Loucy (cell line): ENCODE data around the gene YARS2.

Source experiments
- H2AFZ ChIP-seq: fragments of 200-600 bp; sonication (generic); 2 replicates; pipeline ENCODE4 v1.6.0; 2016; ENCODE audit warnings: antibody characterized with exemption, mild to moderate bottlenecking, low read length, moderate library complexity
- H3F3A ChIP-seq: fragments of 200-600 bp; 2 replicates; pipeline ENCODE4 v1.6.0; 2016; ENCODE audit warnings: antibody characterized with exemption, low read depth, mild to moderate bottlenecking
- H3K27me3 ChIP-seq: fragments of 200-600 bp; sonication (generic); 2 replicates; pipeline ENCODE4 v1.6.1; 2014; ENCODE audit warnings: low read length, mild to moderate bottlenecking; ENCODE audit not compliant: insufficient read depth, poor library complexity, severe bottlenecking
- H3K36me3 ChIP-seq: fragments of 200-600 bp; sonication (generic); 2 replicates; pipeline ENCODE4 v1.6.1; 2016; ENCODE audit warnings: low read length; ENCODE audit not compliant: insufficient read depth
- H3K4me1 ChIP-seq: fragments of 200-600 bp; sonication (generic); 2 replicates; pipeline ENCODE4 v1.5.1; 2014; ENCODE audit warnings: low read length, mild to moderate bottlenecking; ENCODE audit not compliant: insufficient read depth, poor library complexity, severe bottlenecking
- H3K4me2 ChIP-seq: fragments of 200-600 bp; sonication (generic); 2 replicates; pipeline ENCODE4 v1.6.0; 2014; ENCODE audit warnings: antibody characterized with exemption, low read length, low read depth, mild to moderate bottlenecking; ENCODE audit not compliant: poor library complexity, severe bottlenecking
- H3K4me3 ChIP-seq: fragments of 200-600 bp; sonication (generic); 2 replicates; pipeline ENCODE4 v1.5.1; 2014; ENCODE audit warnings: low read length, mild to moderate bottlenecking, mixed read lengths; ENCODE audit not compliant: poor library complexity, severe bottlenecking
- H3K79me2 ChIP-seq: fragments of 200-600 bp; sonication (generic); 2 replicates; pipeline ENCODE4 v1.6.1; 2014; ENCODE audit warnings: low read length; ENCODE audit not compliant: insufficient read depth
- H3K9ac ChIP-seq: fragments of 200-600 bp; sonication (generic); 2 replicates; pipeline ENCODE4 v1.6.0; 2014; ENCODE audit warnings: mild to moderate bottlenecking, low read depth, low read length, moderate library complexity; ENCODE audit not compliant: poor library complexity, severe bottlenecking
- H3K9me2 ChIP-seq: fragments of 200-600 bp; sonication (generic); replicated peaks from 2 replicates; pipeline ENCODE4 v1.6.1; 2016; ENCODE audit warnings: low read depth, low read length, mixed read lengths
- H3K9me3 ChIP-seq: fragments of 200-600 bp; sonication (generic); 2 replicates; pipeline ENCODE4 v1.6.1; 2014; ENCODE audit warnings: mild to moderate bottlenecking, antibody characterized with exemption, low read length, low read depth; ENCODE audit not compliant: insufficient read depth
- H4K20me1 ChIP-seq: fragments of 200-600 bp; sonication (generic); 2 replicates; pipeline ENCODE4 v1.6.0; 2014; ENCODE audit warnings: antibody characterized with exemption, low read length, mild to moderate bottlenecking; ENCODE audit not compliant: insufficient read depth, poor library complexity, severe bottlenecking
- EZH2phosphoT487 ChIP-seq: fragments of 200-600 bp; IDR thresholded peaks from 2 replicates; pipeline ENCODE4 v1.6.1; 2018; ENCODE audit warnings: antibody characterized with exemption, mild to moderate bottlenecking, moderate library complexity, borderline replicate concordance
- TF ChIP-seq, protein P1 (sequence below): fragments of 200-600 bp; sonication (generic); conservative IDR thresholded peaks from 2 replicates; pipeline ENCODE4 v1.5.1; 2014; ENCODE audit warnings: mild to moderate bottlenecking, antibody characterized with exemption, low read length

Gene YARS2

GRCh38 chr12:32754111-32754510 lies 1.6 kb downstream of the YARS2 start:
- no peak for TF ChIP-seq EZH2phosphoT487
- TF ChIP-seq, protein P1, sequence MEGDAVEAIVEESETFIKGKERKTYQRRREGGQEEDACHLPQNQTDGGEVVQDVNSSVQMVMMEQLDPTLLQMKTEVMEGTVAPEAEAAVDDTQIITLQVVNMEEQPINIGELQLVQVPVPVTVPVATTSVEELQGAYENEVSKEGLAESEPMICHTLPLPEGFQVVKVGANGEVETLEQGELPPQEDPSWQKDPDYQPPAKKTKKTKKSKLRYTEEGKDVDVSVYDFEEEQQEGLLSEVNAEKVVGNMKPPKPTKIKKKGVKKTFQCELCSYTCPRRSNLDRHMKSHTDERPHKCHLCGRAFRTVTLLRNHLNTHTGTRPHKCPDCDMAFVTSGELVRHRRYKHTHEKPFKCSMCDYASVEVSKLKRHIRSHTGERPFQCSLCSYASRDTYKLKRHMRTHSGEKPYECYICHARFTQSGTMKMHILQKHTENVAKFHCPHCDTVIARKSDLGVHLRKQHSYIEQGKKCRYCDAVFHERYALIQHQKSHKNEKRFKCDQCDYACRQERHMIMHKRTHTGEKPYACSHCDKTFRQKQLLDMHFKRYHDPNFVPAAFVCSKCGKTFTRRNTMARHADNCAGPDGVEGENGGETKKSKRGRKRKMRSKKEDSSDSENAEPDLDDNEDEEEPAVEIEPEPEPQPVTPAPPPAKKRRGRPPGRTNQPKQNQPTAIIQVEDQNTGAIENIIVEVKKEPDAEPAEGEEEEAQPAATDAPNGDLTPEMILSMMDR: no peak
- Histone ChIP-seq H3K36me3 (peaks cover 26% of the 10 kb centered on the region; the same call in 1 of the 2 replicates), H3K4me3 (peak overlapping the region; percentile 80), H3K4me2 (peak overlapping the region; percentile 86), H3K9ac (peak overlapping the region; percentile 82), H3K27me3 (no peaks in the 10 kb centered on the region), H2AFZ (no peak overlapping the region), H3K9me2 (no peaks in the 10 kb centered on the region), H3K4me1 (peaks cover 21% of the 10 kb centered on the region), H3K9me3 (no peaks in the 10 kb centered on the region), H3F3A (no peaks in the 10 kb centered on the region), H3K79me2 (peaks cover 36% of the 10 kb centered on the region), H4K20me1 (peaks cover 16% of the 10 kb centered on the region)

DNA sequence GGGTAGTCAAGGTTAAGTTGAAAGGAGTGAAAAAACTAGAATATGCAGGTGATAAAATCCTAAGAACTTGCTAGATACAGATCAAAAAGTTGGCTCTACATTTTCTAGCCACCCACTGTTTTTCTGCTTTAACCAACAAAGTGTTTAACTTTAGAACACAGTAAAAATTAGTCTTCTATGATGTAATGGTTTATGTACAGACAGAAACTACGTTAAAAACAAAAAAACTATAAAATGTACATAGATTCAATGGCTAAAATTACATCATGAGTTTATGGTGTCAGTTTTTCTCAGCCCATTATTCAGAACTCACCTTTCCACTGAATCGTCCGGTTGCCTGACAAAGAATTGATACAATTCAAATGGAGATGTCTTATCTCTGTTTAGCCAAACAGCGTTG lies 2.1 kb downstream of the YARS2 start:
- H3K4me3 ChIP-seq: peak overlapping the region; percentile 80
- H3K4me2 ChIP-seq: peak overlapping the region; percentile 86
- H3K36me3 ChIP-seq: peaks cover 31% of the 10 kb centered on the region; the same call in 1 of the 2 replicates
- H3K79me2 ChIP-seq: peaks cover 36% of the 10 kb centered on the region
- H2AFZ ChIP-seq: no peak overlapping the region
- TF ChIP-seq, protein P1: no peak
- no peak for TF ChIP-seq EZH2phosphoT487
- H3K4me1 ChIP-seq: peaks cover 21% of the 10 kb centered on the region
- H3K27me3 ChIP-seq: no peaks in the 10 kb centered on the region
- peak overlapping the region; percentile 82 for H3K9ac ChIP-seq
- H3K9me3 ChIP-seq: no peaks in the 10 kb centered on the region
- no peaks in the 10 kb centered on the region for H3K9me2 ChIP-seq
- H3F3A ChIP-seq: no peaks in the 10 kb centered on the region
- H4K20me1 ChIP-seq: peaks cover 16% of the 10 kb centered on the region

DNA sequence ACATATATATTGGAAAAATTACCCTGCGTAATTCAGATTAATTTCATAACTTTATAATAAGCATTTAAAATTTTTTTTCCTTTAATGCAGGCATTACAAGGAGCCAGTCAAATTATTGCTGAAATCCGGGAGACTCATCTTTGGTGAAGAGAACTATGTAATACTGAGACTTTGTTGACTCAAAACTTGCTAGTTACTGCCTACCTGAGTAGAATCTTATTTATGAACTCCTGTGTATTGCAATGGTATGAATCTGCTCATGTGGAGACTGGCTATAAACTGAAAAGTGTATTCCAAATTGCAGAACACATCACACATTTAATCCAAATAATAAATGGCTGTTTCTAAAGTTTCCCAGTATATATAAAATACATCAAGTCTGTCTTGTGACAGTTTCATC lies 12.4 kb downstream of the YARS2 start:
- H4K20me1 ChIP-seq: peaks cover 7% of the 10 kb centered on the region
- H3K4me1 ChIP-seq: no peaks in the 10 kb centered on the region
- no peaks in the 10 kb centered on the region for H3F3A ChIP-seq
- TF ChIP-seq EZH2phosphoT487: no peak
- TF ChIP-seq, protein P1: no peak
- H3K79me2 ChIP-seq: no peaks in the 10 kb centered on the region
- H3K4me3 ChIP-seq: no peak overlapping the region
- H2AFZ ChIP-seq: no peak overlapping the region
- H3K9me3 ChIP-seq: no peaks in the 10 kb centered on the region
- H3K36me3 ChIP-seq: peaks cover 91% of the 10 kb centered on the region
- H3K9me2 ChIP-seq: no peaks in the 10 kb centered on the region
- H3K9ac ChIP-seq: no peak overlapping the region
- no peak overlapping the region for H3K4me2 ChIP-seq
- H3K27me3 ChIP-seq: no peaks in the 10 kb centered on the region
